Superior temporal gyrus (tissue), 1 donor: Measurements from ENCODE around the gene FOXJ3.

ENCODE experiments used
- DNase-seq: peaks from one replicate; pipeline ENCODE4 v3.0.0-alpha.2; 2016; ENCODE audit errors: extremely low spot score

Gene FOXJ3

DNA sequence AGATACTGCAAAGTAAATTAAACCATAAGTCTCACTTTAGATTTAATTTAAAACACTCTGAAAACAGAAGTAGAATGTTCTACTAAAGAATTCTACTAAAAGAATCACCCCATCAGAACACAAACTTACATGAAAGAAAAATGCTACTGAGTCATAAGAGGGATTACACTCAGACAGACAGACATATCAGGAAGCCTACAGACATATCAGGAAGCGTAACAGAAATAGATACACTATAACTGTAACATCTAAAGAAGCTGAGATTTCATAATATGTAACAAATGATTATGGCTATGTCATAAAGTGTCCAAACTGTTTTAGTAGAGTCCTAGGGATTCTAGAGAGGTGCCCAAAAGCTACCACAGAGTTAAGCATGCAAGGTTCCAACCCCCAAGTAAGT lies 23.9 kb downstream of the FOXJ3 start:
- no peak for DNase-seq

DNA sequence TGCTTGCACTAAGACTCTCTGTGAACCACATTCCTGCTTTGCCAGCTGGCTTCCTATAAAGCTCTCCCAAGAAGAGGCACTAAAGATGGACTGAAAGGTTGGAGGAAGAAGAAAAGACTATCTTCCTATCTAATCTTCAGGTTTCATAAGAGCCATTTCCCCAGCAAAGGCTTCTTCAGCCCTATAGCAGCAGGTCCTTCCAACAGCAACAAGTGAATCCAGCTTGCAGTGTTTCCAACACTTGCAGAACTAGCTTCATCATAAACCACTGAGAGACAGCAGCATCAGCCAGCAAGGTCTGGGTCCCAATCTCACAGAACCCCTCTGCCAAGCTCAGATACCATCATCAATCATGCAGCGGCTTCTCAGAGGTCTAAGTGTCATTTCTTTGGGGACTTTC lies 28.1 kb downstream of the FOXJ3 start:
- DNase-seq: no peak

DNA sequence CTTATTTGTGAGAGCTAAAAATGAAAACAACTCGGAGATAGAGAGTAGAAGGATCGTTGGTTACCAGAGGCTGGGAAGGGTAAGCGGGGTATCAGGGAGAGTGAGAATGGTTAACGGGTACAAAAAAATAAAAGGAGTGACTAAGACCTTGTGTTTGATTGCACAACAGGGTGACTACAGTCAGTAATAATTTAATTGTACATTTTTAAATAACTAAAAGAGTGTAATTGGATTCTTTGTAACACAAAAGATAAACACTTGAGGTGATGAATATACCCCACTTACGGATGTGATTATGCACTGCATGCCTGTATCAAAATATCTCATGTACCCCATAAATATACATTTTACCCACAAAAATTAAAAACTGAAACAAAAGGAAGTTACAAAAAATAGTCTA lies 29.4 kb downstream of the FOXJ3 start:
- DNase-seq: no peak

DNA sequence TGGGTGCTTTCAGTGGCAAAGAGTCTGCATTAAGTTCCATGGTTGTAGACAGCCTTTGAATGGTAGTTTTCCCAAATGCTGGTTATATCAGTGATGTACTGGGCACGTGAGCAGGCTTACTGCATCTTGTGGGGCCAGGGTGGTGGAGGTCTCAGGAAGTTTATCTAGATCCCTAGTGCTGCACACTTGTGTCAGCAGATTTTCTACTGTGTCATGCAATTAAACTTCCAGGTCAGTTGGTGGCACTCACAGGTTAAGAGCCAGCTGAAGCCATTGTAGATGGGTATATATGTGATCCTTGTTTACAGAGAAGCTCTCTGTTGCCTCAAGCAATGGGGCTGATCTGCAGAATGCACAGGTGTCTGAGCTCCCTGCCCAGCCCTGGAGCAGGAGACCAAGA lies 33.0 kb downstream of the FOXJ3 start:
- DNase-seq: no peak

DNA sequence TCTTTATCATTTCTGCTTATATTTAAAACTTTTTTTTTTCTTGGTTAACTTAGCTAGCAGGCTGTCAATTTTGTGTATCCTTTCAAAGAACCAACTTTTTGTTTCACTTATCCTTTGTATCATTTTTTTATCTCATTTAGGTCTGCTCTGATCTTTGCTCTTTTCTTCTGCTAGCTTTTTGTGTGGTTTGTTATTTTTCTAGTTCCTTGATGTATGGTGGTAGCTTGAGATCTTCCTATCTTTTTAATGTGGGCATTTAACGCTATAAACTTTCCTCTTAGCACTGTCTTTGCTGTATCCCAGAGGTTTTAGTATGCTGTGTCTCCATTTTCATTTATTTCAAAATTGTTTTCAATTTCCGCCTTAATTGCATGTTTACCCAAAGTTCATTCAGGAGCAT lies 36.5 kb downstream of the FOXJ3 start:
- DNase-seq: no peak

DNA sequence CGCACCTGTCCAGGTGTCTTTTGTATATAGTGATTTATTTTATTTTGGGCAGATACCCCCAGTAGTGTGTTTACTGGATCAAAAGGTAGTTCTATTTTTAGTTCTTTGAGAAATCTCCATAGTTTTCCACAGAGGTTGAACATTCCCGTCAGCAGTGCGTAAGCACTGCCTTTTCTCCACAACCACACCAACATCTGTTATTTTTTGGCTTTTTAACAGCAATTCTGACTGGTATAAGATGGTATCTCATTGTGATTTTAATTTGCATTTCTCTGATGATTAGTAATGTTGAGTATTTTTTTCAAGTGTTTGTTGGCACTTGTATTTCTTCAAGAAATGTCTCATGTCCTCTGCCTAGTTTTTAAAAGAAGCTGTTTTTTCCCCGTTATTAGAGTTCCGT lies 39.2 kb downstream of the FOXJ3 start:
- no peak for DNase-seq

DNA sequence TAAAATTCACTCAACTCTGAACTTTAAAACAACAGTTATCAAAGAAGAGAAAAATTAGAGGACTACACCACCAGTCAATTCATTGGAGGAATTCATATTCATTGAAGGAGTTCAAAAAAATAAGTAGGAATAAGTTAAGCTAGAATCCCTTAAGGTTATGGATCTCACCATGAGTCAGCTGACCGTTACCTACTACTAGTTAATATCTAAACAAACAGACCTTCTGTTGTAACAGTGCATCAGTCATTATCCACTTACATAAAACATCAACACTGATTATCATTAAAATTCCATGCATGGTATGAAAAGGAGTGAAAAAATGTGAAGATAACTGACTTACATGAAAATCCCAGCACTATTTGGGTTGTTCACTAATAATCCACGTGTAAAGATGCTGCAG lies 44.9 kb downstream of the FOXJ3 start:
- no peak for DNase-seq

DNA sequence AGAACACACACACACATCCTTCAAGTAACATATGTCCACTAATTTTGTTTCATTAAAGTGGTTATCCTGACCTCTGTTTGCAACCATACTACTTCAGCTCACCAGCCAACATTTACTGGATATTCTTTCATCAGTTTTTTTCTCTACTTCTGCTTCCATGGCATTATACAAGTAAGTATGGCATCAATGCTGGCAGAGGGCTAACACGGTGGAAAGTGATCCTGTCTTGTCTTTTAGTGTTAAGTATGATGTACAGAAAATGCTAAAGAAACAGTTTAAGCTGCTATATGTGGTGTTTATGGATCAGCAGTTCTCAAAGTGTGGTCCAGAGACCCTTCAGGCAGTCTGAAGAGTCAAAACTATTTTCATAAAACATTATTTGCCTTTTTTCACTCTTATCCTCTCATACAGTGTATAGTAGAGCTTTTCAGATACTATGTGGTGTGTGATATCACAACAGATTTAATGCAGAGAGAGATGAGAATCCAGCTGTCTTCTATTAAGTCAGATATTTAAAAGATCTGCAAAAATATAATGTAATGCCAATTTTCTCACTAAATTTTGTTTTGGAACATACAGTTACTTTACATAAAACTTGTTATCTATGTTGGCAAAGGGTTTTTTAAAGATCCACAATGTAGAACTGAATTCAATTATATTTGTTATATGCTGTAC lies 46.6 kb downstream of the FOXJ3 start:
- no peak for DNase-seq

DNA sequence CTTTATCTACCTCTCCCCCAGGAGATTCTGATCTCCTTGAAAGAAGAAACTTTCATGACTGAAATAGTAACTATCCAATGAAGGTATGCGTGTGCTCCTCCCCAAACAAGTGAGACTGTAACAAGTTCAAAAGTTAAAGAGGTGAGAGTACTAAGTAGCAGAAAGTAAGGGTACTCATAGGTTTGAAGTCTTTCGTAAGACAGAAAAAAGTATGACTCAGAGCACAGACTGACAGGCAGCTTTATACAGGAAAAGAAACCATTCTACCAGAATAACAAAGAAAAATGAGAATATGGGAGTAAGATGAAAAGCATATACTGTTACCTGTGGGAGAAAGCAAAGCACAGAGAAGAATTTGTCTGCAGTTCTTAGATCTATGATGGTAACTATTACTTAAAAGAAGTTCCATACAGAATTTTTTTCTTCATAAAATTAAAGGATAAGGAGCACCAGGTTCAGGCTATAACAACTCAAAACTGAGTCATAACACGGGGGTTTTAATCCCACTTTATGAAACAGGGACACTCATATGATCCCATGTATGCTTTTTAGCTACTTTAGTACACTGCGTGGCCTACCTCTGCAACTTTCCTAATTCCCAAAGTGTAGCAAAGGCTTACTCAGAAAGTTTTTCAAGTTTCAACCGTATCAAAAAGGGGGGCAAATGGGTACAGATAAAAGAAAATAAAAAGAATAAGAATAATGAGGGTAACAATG lies 52.0 kb downstream of the FOXJ3 start:
- no peak for DNase-seq

DNA sequence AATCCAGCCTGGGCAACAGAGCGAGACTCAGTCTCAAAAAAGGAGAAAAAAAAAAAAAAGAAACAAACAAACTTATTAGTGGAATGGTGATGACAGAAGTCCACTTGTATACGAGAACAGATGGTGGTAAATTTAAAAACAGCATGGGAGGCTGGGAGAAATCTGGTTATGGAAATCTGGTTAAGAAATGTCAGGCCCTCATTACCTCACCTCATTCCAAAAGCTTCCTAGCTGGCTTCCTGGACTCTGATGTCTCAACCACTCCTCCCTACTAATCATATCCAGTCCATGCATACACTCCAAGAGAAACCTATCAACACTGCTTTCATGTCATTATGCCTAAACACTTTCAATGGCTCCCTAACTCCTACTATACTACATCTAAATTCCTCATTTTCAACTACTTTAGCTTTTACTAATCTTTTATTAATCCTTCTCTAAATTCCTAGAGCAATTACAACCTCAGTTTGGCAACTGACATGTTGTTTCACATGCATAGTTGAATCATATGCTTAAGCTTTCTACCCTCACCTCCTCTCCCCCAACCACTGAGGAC lies 52.9 kb downstream of the FOXJ3 start:
- no peak for DNase-seq

DNA sequence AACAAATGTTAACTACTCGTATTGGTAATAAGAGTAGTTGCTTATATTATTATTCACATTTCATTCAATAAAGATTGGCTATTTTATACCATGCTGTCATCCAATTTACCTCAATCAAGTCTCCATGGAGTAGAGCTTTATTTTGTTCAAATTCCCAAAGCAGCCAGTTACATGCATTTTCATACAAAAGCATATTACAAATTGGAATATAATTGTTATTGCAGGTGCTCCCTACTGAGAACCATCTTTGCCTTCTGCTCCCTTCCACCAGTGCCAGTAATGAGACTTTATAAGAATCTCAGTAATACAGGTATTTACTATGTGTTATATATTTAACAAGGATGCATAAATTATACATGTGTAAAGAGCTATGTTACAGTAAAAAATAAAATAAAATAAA lies 54.2 kb downstream of the FOXJ3 start:
- no peak for DNase-seq

DNA sequence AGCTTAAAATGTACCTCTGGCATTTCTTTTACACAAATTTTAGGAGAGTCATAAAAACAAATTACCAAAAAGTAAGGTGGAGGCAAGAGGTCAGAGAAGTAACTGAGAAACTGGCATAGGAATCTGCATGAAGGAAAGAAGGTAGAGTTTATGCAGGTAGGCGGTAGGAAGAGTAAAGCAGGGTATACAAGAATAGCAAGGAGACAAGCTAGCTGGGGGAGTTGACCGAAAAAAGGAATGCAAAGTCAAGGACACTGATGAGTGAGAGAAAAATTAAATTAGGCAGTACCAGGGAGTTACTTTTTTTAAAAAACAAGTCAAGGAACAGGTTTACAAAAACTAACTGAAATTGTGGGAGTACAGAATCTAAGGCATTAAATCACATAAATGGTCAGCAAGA lies 56.0 kb downstream of the FOXJ3 start:
- DNase-seq: no peak

DNA sequence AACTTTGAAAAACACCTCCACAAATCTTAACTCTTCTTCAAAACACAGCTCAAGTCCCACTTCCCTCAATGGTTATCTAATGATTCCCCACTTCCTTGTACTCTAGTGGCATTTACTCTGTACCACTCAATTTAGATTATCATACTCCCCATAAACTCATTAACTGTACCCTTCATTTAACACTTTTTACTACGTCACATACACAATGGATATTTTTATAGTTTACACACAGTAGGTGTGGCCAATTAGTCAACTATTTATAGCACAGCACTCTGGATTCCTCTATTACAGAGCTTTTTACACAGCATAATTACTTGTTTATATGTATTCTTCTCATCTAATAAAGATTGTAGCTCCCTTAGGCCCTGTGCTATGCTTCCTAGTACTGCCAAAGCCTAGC lies 62.1 kb downstream of the FOXJ3 start:
- no peak for DNase-seq

DNA sequence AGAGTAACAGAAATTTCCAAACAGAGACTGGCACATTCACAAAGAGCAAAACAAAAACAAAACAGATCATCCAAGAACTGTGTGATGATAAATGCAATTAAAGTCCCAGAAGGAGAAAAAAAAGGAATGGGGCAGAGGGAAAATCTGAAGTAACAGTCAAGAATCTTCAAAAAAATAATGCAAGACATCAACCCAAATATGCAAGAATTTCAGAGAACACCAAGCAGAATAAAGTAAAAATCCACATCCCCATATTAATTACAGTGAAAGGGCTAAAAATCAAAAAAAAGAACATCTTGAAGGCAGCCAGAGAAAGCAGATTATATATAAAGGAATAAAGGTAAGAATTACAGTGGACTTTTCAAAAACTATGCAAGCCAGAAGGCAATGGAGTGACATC lies 67.1 kb downstream of the FOXJ3 start:
- DNase-seq: no peak

DNA sequence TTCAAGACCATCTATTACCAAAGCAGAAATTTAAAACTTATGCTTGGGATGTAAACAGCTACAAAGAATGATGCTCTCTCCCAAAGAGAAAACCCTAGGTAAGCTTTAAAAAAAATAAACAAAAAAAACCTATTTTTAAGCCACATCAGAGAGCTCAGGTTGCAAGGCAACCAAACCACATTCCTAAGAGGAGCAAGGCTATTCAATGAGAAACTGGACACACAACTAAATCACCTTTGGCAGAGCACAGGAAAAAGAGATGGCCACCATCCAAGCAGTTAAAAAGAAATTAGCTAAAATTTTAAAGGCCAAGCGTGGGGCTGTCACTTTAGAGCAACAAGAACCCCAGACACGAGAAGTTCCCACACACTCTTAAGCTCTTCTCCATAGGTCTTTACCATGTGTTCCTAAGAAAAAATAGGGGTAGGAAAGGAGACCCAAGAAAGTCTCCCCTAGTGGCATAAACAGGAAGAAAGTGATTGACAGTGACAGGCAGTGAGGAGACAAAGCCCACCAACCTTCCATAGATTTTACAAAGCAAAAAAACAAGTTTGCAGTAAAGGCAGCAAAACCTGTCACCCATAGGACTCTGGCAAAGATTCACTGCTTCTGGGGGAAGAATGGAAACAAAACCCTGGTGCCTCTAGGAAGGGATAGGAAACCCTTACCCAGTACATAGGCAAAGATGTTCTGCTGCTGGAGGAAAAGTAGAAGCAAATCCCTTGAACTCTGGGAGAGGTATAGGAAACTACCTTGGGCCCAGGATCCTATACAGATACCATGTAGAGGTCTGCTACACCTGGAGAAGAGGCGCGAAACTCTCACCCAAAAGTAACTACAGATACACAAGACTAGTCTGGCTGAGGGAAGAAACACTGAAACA lies 68.5 kb downstream of the FOXJ3 start:
- DNase-seq: no peak

DNA sequence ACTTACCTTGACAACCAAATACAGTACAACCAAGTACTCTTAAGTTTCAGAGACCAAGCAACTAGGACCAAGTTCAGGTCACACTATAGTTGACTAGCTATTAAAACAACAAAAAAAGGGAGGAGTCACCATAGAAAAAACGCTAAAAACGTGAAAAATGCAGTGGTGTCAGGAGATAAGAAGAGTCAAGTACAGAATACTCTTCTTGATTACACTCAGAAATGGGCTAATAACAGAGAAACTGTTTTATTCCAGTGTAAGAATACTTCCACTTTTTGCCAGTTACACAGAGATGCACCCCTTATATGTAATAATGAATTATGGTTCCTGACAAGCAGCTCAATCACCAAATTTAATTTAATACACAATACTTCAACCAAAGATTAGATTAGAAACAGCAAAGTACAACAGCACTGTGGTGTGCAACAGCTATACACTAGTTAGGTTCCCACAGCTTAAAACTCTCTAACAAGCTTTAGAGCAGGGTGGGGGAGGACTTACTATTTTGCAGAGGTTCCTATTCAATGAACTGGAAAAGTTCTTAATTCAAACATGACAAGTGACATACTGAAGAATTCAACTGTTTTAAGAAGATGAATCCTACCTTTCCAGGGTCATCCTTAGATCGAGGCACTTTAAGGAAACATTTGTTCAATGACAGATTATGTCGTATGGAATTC lies 70.4 kb downstream of the FOXJ3 start:
- DNase-seq: no peak

DNA sequence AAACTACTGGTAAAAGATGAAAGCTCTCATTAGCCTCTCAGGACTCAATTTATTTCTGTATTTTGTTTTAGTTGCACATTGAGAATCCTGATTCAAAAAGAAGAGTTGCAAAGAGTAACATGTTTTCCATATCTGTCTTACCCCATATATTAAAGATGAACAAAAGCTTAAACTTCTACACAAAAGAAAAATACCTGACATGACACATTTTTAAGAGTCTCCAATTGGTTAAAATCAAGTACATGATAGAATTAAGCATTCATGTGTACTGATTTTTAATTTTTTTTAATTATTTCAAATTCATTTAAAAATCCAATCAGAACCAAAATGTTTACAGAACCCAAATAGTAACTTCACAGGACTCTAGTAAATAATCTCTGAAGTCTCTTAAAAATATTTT lies 72.0 kb downstream of the FOXJ3 start:
- no peak for DNase-seq

DNA sequence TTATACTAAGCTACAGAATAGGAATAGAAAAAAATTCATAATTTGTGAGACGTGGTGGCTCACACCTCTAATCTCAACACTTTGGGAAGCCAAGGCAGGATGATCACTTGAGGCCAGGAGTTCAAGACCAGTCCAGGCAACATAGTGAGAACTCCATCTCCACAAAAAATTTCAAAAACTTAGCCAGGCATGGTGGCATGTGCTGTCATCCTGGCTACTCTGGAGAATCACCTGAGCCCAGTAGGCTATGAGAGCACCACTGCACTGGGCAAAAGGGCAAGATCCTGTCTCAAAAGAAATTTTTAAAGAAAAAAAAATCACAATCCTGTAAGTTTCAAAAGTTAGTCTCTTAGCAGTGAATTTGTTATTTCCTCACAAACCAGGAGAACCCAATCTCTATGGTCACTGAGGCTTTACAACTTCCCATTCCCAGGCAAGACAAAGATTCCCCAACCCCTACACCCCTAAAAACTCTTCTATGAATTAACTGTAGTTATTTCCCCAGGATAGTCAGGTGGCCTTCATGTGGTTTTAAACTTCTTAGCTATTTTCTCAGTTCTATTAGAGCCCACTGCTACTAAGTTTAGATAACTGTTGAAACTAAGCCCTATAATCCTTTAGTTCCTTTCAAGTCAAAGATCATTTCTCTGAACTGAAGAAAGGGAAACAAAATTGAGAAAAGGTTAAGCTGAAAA lies 74.5 kb downstream of the FOXJ3 start:
- DNase-seq: no peak

DNA sequence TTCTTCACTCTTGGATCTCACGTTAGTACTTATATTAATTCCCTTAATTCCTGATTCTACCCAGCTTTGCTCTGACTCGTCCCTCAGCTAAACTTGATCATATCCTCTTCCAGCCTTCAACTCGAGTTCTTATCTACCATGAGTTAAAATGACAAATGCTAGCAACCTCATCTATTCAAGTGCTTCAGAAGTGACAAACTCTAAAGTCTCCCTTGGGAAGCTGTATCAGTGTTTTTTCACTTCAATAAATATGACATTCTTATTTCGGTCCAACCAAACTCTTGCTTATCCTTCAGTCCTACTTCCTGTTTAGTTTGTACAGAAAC lies 75.3 kb downstream of the FOXJ3 start:
- DNase-seq: no peak

DNA sequence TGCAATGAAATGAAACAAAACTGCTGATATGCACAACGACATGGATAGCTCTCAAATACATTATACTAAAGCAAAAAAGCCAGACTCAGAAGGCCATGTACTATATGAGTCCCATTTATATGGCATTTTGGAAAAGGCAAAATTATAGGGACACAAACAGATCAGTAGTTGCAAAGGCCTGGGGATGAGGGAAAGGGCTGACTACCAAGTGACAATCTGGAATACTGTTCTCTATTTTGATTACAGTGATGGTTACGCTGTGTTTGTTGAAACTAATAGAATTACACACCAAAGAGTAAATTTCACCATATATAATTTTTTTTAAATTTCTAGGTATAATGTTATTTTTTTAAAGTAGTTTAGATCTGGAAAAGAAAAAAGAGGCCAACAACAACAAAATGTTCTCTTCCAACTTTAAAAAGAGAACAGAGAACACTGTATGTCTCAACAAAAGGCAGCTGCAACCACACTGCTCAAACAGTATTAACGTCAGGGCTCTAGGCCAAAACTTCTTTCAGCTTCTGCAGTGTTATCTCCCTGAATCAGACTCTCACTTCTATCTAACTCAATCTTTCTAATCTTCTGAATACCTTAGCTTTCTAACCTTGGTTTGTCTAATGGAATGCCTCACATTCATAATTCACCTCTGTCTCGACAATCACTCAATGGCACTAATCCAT lies 75.8 kb downstream of the FOXJ3 start:
- peak; percentile 94 for DNase-seq

DNA sequence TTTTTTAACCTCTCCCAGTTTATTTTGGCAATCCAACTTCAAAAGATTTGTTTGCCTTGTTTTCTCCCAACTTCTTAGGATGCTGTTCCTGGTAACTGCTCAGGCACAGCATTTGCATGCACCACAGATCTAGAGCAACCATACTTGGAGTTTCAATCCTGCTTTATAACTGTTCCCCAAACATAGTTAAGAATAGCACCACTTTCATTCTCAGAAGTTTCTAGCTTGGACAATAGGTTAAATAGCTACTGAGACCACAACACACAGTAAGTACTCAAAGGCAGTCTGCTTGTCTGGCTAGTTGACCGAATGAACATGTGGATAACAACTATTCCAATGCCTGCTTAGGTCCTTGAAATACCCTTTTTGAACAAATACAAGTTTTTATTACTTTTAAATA lies 76.8 kb downstream of the FOXJ3 start:
- DNase-seq: peak; percentile 70
